Hepatic stellate cell (primary cell): ENCODE measurements around the gene GRAMD4.
A peak's percentile ranks its signal among the peaks of the same experiment; 100 is the strongest.

Experiments used
- DNase-seq: peaks from one replicate; pipeline ENCODE4 v3.0.0; 2011; ENCODE audit warnings: low spot score

GRAMD4 gene

DNA sequence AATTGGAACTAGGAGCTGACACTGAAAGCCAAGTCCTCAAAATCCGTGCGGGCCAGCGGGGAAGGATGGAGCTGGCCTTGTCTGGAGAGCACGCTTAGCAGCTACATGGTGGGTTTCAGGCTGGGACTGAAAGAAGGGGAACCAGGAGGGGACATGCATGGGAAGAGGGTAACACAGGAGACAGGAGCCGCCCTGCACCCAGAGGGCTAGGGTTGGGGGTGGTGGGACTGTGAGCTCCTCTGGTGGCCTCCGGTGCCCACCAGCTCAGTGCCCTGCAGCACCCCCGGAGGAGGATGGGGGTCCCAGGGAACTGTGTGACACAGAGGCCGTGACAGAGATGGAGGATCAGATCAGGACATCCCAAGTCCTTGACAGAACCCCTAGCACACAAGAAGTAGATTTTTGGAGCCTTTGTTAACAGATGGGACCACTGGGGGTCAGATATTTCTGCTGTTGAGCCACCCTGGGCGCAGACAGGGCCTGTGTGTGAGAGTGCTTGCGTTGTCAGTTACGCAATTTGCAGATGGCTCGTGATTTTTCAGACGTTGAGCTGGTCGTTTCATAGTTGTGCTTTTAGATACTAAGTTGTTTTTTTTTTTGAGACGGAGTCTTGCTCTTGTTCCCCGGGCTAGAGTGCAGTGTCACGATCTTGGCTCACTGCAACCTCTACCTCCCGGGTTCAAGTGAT lies 21.3 kb upstream of the GRAMD4 start:
- no peak for DNase-seq

DNA sequence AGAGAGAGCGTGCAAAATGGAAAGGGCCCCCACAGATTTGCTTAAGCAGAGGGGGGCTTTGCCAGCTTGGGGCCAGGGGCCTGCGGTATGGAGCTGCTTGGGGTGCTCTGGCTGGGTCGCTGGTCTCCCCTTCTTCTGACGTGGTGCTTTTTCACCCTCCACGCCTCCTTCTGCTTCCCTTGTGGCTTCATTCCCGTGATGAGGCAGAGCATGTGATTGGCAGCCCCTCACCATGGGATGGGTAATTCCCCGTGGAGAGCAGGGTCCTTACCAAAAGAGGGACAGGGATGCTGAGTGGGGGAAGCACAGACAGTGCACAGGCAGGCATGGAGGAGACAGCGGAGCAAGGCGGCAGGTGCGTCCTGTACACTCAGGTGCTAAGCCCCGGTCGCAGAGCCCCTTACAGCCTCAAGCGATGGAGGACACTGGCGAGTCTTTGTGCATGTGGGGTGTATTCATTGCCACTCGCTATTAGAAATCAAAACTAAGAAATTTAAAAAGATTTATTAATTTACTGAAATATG lies 19.9 kb upstream of the GRAMD4 start:
- no peak for DNase-seq

DNA sequence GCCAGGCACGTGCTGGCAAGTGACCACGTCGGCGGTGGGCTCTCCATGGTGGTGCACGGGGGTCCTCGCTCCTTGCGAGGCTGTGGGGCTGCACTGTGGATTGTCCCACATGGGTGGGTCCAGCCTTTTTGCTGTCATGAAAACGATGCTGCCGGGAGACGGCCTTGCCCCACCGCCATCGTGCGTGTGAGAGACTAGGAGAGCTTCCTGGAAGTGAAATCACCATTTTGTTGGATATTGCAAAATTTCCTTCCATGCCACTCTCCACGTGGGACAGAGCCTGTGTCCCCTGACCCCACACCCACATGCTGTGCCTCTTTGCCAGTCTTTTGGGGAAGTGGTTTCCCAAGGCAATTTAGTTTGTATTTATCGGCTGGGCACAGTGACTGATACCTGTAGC lies 18.2 kb upstream of the GRAMD4 start:
- no peak for DNase-seq

DNA sequence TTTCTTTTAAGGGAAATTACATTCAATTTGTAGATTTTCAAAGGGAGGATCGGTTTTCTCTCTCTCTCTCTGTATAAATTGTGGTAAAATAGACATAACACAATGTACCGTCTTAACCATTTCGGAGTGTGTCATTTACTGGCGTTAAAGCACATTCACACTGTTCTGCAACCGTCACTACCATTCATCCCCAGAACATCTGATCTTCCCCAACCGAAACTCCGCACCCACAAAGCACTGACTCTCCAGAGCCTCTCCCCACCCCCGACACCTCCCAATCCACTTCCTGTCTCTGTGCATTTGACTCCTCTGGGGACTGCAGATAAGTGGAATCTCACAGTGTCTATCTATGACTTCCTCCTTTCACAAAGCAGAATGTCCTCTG lies 15.9 kb upstream of the GRAMD4 start:
- DNase-seq = peak; percentile 62

DNA sequence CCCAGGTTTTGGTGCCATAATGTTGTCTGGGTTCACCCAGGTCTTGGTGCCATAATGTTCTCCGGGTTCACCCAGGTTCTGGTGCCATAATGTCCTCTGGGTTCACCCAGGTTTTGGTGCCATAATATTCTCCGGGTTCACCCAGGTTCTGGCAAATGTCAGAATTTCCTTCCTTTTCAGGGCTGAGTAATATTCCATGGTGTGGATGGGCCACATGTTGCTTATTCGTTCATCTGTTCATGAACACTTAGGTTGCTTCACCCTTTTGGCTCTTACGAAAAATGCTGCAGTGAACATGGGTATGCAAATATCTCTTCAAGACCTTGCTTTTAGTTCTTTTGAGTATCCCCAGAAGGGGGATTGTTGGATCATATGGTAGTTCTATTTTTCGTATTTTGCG lies 15.1 kb upstream of the GRAMD4 start:
- no peak for DNase-seq

DNA sequence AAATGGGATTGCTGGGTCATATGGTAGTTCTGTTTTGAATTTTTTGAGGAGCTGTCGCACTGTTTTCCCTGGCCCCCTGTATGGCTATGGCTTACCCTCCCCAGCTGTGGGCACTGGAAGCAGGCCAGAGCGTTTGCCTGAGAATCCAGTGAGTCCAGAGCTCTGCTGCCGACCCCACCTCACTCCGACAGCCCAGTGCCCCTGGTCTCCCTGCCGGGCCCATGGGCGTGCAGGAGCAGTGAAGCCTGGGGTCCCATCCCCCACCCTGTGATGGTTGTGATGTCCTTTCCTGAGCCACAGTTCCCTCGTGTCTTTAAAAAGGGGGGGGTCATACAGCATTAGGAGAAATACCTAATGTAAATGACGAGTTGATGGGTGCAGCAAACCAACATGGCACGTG lies 13.3 kb upstream of the GRAMD4 start:
- no peak for DNase-seq

- DNase-seq = no peak
Measured at GRCh38 chr22:46607483-46608114, 12.6 kb upstream of the GRAMD4 start.

- DNase-seq = no peak
Measured at GRCh38 chr22:46609175-46609690, 11.0 kb upstream of the GRAMD4 start.

DNA sequence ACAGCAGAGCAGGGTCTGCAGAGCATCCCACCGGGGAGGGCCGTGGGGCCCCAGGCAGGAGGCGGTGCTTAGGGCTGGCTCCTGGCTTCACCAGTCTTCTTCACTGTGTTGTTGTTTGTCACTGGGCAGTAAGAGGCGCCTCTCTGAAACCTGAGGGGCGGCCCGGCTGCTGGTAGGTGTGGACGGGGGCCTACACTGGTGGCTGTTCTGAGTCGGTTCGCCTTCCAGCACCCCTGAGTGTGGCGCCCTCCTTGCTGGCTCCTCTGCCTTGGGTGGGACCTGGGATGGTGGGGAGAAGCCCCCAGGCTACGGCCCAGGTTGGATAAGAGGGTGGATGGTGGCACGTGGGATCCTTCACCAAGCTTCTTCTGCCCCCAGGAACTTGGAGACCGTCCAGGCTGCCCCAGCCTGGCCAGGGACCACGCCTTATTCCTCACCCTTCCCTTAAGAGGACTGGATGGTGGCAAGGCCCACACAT lies 10.4 kb upstream of the GRAMD4 start:
- DNase-seq = no peak

GRCh38 chr22:46610356-46610755 lies 9.8 kb upstream of the GRAMD4 start:
- DNase-seq = no peak

DNA sequence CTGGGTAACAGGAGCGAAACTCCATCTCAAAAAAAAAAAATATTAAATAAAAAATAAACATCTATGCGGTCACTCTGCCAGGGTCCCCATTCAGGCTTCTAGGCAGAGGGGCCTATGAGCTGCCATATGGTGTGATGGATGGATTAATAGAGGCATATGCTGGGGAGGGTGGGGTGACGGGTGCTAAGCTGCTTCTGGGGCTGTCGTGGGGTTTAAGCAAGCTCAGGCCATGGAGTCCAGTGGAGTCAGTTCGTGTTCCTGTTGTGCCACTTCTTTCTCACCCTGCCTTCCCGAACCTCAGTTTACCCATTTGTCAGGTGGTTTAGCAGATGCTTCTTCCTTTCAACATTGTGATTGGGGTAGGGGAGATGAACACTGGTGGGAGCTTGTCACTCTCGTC lies 9.0 kb upstream of the GRAMD4 start:
- DNase-seq = no peak

- DNase-seq = no peak
Measured at GRCh38 chr22:46612341-46612903, 7.8 kb upstream of the GRAMD4 start.

DNA sequence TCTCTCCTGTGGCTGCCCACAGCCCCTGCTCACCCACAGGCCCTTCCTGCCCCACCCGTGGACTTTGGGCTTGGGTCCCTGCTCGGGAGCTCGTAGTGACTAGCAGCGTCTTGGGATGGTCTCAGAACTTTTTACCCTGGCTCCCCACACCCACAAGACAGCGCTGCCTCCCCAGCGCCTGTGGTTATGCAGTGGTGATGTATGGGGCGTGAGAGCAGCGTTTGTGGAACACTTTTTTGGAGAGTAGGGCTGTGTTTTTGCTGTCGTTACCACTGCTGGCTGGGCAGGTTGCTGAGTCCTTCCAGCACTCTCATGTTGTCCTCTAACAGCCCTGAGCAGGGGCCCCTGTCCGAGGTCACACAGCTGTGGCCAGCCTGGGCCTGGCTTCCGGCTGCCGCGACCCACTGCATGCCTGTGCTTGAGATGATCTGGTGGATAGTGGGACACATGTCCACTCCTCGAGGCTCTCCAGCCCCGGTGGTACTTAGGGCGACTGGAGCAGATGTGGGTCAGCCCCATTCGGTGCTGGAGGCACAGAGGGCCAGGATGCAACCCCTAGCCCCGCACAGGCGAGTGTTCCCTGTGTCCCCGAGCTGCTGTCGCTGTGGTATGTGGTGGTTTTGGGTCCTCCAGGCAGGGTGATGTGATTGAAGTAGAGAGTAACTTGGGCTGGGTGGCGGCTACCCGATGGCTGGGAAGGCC lies 7.1 kb upstream of the GRAMD4 start:
- no peak for DNase-seq

- DNase-seq = no peak
Measured at GRCh38 chr22:46613606-46614021, 6.6 kb upstream of the GRAMD4 start.

- no peak for DNase-seq
Measured at GRCh38 chr22:46614025-46614931, 5.9 kb upstream of the GRAMD4 start.

- DNase-seq = no peak
Measured at GRCh38 chr22:46617207-46617985, 2.8 kb upstream of the GRAMD4 start.

- no peak for DNase-seq
Measured at GRCh38 chr22:46617986-46618647, 2.1 kb upstream of the GRAMD4 start.

DNA sequence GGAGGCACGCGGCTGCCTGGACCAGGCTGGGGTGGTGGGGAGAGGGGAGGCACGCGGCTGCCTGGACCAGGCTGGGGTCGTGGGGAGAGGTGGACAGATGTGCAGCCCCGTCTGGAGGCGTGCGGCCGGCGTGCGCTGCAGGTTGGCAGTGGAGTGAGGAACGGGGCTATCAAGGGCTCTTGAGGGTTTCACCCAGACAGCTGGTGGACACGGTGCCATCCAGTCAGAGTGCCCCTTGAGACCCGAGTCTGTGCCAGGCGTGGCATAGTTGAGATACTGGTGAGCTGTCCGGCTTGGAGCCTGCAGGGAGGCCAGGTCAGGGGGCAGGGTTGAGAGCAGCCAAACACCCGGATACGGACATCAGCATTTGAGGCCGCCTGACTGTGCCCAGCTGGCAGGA lies 1.5 kb upstream of the GRAMD4 start:
- DNase-seq = no peak

DNA sequence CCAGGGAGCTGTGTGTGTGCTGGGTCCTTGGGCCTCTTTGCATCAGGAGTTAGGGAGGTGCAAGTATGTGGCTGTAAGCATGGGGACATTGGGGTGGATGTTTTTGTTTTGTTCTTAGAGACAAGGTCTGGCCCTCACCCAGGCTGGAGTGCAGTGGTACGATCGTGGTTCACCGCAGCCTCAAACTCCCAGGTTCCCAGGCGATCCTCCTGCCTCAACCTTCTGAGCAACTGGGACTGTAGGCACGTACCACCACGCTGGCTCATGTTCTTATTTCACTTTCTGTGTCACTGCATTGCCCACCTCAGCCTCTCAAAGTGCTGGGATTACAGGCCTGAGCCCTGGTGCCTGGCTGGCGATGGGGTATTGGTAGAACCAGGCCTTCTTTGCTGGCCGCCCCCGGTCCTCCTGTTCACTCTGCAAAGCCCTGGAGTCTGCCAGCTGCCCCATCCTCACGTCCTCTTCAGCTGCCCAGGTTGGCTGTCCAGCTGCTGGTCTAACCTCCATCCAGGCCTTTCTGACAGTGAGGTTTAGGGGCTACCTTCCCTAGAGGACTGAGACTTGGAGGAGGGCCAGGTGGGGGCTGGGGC lies 851 bp upstream of the GRAMD4 start:
- no peak for DNase-seq
